NCI-H510A (cell line): ENCODE results near the gene NUTM1.
"Not testable (repeated sequence)": the region's sequence is repeated elsewhere in the genome, so short reads cannot be mapped to it uniquely, and the experiment has no call there.

Experiments used
- DNase-seq: peaks from one replicate; lab custom pipeline; 2025; lab: John Stamatoyannopoulos, UW

The NUTM1 gene

DNA sequence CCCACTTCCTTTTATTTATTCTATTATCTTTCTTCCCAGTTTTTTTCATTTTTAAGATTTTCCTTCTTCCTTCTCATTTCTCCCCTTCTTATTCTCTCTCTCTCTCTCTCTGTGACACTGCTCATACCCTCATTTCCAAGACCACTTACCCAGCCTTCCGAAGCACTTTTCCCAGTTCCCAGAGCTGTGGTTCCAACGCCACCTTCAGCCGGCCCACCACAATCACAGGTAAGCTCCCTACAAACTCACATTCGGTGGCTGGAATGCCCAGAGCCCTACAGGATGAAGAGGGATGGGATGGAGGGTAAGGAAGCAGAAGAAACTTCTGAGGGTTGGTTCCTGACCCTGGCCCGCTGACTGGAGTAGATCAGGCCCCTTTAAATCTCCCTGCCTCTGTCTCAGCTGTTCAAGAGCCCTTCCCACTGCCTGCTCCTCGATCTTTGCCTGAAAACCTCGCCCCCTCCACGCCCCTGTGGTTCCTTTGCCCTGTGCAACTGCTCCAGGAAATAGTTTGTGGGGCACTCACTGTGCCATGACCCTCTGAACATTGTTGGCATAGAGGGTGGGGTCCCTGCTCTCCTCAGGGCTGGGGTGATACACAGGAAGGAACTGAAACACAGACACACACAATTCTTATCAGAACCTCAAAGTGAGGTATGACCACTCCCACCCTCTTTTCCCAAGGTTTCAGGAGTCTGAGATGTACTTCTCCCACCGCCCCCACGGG, 19.1 kb downstream of the NUTM1 start:
- DNase-seq: no peak

DNA sequence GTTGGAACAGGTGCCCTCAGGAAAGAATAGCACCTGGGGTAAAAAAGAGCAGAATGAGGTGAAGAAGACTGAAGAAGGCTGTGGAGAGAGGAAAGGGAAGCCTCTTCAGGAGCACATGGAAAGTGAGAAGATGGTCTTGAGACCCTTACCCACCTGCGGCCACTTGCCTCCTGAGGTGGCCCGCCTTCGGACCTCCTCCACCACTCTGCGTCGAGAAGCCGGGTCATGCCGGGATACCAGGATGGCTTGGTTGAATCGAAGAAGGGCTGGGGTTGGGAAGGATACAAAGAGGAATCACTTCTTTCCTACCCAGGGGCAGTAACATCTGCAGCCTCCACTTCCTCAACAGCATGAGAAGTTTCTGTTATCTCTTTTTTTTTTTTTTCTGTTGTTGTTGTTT, 20.9 kb downstream of the NUTM1 start:
- no peak for DNase-seq

DNA sequence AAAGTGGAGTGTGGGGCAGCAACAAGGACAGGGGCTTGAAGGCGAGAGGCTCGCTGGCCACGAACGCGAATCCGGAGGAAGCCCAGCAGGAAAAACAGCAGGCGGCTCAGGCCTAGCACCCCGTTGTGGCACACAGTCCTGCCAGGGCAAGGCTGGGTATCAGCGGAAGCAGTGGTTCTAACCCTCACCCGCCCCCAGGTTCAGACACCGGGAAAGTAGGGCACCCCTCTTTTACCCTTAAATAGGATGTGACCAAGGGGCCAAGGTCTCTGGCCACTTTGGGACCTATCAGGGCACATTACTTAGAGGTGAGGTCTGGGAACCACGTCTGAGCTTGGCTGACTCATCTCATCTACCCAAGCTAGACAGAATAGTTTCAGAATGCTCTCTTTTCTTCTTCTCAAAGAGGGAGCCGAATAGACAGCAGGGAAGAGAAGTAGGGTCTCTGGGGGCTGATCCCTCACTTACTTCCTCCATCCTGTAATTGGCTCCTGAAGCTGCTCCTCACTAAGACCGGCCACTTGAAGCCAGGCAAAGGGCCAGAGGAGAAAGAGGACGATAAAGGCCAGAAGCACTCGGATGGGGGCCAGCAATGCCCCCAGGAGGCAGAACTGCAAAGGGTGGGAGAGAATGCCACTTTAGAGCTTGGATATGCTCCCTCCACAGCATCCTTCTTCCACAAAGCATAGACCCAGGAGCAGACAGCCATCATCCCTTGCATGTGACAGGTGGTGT, 22.1 kb downstream of the NUTM1 start:
- no peak for DNase-seq

DNA sequence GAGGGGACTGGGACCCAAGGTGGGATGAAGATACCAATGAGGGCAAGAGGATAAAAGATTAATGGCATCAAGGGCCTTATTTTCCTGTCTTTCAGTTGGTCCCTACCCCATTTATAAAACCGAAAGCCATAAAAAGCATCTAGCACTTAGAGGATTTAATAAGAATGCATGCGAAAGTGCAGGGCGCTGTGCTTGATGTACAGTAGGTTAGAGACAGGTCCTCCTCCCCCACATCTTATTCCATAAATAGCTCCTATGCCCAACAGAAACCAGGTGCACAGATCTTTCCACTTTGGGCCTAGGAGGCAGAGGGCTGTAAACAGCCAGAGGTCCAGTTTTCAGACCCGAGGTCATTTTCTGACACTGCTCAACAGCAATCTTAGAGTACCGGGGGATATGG, 22.7 kb downstream of the NUTM1 start:
- DNase-seq: no peak

DNA sequence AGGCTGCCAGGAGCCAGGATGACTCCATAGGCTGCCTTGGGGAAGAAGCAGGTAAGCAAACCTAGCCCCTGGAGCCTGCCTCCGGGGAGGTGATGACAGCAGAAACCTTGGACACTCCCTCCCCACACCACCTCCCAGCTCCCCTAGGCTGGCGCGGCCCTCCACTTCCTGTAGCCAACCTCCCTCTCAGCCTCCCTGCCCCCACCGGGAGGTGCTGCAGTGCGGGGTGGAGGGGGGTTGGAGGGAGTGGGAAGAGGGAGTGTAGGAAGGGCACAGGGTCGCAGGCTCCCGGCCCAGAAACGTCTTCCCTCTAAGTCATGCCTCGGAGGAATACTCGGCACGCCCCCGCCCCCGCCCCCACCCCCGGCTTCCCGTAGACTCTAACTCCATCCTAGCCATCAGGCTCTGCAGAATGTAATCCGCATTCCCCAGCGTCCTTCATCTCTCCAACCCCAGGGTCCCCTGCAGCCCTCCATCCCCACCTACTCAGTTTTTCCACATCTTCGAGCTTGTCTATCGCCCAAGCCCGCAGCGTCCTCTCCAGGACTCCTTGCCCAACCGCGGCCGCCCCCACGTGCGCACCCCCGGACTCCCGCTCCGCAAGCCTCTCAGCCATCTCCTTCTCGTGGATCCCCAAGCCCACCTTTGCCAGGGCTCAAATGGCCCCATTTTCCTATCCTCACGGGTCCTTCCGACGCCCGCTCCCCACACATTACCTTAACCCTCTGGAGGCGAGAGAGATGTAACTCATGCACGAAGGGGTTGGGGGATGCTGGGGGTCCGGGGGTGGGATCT, 23.4 kb downstream of the NUTM1 start:
- DNase-seq: peak; percentile 59

DNA sequence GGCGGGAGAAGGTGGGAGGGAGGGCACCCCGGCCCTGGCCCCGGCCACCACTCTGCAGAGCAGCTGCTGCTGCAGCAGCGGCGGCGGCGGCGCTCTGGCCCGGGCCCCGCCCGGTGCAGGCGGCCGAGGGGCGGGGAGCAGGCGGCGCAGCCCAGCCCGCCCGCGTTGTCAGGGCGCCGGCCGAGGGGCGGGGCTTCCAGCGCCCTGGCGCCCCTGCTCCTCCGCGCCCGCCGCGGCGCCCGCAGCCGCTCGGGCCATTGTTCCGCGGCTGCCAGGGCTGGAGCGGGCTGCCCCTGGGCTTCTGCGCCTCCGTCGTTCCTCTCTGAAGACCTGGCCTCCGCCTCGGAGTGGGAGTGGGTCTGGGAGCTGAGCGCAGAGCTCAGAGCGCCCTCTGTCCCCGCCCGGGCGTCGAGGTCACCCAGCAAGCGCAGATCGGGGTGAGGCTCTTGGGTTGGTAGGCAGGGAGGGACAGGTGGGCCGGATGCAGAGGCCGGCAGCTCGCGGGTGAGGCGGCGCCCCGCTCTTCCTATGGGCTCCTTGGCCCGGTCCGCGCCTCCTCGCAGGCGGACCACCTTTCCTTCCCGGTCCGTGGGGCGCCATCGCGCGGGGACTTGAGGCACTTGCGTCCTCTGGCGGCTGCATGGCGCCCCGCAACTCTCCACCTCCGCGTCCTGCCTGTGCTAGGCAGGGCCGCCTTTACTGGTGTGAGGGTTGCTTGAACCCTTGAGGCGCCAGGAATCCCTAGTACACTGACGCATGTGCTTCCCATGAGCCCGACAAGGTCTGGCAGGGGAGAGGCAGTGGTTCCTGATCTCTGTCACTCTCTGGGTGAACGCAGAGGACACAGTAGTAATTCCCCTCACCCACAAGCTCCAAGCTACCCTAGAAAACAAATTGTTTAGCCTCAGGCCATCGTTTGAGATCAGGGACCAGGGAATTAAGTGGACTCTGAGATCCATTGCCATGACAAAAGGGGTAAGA, 24.3 kb downstream of the NUTM1 start, which contains the start of gene LPCAT4:
Gene LPCAT4 (minus strand): TSS at position 96 of the 981 bp plus-strand sequence. CDS start 96 bp downstream, outside the sequence.
- peak; percentile 76 for DNase-seq

DNA sequence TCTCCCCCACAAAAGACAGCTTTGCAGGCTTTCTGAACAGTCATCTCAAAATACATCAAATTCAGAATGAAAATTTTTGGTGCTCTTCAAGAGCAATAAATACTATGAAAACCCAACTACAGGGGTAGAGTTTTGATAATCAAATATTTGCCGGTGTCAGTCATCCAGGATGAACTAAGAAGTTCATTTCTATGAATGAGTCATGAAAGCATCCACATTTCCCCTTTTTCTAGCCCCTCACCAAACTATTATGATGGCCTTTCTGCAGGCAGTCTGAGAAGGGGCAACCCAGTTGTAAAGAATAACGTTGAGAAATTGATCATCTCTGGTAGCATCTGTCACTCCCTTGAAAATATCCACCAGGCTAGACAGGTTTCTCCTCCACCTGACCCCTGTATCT, 27.0 kb downstream of the NUTM1 start:
- no peak for DNase-seq

DNA sequence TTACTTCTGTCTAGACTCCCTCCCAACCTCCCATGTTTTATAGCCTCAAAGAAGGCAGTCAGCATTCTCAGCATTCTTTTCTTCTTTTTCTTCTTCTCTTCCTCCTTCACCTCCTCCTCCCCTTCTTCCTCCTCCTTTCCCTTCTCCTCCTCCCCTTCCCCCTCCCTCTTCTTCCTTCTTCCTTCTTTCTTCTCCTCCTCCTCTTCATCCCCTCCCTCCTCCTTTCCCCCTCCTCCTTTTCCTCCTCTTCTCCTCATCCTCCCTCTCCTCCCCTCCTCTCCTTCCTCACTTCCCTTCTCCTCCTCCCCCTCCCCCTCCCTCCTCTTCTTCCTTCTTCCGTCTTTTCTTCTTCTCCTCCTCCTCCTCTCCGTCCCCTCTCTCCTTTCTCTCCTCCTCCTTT, 27.5 kb downstream of the NUTM1 start:
- DNase-seq: no peak

DNA sequence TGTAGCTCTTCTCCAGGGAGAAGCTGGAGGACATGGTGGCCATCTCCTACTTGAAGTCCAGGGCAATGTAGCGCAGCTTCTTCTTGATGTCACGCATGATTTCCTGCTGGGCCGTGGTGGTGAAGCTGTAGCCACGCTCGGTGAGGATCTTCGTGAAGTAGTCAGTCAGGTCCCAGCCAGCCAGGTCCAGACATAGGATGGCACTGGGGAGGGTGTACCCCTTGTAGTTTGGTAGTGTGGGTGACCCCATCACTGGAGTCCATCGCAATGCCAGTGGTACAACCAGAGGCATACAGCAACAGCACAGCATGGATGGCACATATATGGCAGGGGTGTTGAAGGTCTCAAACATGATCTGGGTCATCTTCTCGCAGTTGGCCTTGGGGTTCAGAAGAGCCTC, 30.8 kb downstream of the NUTM1 start:
- no peak for DNase-seq

DNA sequence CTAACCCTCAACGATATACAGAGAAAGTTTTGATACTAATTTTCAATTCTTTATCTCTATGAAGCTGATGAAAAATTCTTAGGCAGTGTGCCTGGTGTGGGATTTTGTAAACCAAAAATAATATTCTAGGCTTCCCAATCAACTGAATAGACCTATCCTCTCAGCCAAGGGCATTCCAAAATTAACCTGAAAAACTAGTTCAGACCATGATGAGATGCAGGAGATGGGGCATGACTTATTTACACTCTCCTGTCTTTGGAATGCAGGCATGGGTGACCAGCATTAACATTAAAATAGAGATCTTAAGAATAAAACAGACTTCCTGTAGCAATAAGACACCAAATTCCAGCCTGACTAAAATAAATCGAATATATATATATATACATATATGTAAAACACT, 31.7 kb downstream of the NUTM1 start:
- DNase-seq: no peak

DNA sequence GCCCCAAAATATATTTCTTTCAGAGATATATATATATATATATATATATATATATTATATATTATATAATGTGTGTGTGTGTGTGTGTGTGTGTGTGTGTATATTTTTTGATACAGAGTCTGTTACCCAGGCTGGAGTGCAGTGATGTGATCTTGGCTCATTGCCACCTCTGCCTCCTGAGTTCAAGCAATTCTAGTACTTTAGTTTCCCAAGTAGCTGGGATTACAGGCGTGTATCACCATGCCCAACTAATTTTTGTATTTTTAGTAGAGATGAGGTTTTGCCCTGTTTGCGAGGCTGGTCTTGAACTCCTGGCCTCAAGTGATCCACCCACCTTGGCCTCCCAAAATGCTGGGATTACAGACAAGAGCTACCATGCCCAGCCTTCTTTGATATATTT, 32.4 kb downstream of the NUTM1 start:
- DNase-seq: not testable (repeated sequence)

DNA sequence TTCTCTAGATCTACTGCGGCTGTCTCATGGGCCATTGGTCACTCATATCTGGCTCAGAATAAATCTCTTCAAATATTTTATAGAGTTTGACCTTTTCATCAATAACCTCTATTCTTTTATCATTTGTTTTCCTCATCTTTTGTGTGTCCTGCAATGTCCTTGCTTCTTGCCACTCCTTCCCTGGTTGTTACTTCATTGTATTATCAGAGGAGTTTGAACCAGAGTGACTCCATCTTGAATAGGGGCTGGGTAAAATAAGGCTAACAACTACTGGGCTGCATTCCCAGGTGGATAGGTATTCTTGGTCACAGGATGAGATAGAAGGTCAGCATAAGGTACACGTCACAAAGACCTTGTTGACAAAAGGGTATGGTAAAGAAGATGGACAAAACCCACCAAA, 33.7 kb downstream of the NUTM1 start:
- no peak for DNase-seq

DNA sequence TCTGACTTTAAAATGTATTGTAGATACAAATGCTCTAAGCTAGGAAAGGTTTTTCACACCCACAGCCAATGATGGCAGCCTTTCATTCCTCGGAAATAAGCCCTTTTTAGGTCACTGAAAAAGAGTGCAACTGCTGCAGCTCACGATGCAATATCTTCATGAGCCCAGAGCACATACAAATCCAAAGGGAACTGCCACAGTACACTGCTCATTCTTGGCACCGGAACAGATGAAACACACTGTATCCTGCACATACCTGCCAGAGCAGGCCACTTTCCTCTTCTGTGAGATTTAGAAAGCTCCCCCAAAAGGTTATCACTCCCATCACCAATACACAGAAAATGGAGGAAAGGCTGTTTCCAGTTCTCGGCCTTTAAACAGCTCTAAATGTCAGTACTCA, 37.4 kb downstream of the NUTM1 start:
- DNase-seq: not testable (repeated sequence)

DNA sequence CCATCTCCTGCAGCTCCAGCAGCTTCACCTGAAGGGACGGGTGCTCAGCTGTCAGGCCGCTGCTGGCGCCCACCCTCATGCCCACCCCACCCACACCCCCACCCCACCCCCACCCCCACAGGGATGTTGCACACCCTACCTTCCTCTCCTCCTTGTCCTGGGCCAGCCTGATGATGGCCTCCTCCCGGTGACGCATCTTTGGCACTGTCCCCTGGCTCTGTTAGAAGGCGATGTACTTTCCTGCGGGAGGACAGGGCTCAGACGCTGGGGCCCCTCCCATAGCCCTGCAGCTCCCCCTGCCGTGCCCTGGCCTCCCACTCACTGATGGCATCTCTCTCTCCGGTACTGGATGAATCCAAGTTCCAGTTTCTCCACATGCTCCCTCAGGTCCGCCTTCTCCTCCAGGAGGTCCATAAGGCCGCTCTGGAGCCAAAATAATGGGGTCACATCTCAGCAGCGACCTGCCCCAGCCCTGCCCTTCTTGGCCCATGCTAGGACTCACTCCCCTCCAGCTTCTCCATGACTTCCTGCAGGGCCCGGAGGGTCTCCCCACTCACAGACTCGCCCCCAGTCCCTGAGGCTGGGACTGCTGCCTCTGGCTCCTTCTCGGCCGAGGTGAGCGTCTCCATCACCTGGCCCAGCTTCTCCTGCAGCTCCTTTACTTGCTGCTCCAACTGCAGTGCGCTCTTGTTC, 38.9 kb downstream of the NUTM1 start:
- not testable (repeated sequence) for DNase-seq

DNA sequence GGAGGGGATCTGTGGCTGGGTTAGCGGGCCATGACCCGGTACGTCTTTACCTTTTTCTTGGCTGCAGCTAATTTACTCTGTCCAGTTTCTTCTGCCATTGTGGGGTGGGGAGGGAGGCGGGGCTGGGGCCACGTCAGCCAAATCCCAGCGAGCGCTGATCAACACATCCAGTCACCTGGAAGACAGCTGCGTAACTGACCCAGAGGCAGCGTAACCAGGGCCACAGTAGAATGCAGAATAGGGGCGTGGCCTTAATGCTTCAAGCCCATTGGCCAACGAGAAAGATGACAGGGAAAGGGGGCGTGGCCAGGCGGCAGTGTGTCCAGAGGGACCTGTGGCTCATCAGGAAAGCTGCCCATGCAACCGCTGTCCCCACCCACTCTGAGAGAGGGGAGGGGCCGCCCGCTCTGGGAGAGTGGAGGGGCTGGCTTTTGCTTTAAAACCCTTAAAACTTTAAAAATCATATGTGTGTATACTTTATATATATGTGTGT, 46.5 kb downstream of the NUTM1 start:
- DNase-seq: not testable (repeated sequence)

DNA sequence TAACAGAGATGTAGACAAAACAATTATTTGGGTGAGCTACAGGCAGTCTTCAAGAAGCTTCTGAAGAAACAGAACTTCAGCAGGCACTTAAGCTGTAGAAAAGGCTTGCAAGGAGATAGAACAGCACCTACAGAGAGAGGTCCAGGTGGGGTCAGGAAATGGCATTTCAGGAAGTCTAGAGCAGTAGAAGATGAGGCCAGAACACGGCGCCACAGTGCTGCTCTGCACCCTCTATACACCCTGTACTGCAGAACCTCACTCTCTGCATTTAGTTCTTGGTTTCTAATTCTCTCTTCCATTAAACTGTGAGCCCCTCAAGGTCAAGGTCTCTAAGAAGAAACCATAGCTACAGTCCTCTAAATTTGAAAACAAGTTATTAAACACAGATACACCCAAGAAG, 49.9 kb downstream of the NUTM1 start:
- DNase-seq: not testable (repeated sequence)

DNA sequence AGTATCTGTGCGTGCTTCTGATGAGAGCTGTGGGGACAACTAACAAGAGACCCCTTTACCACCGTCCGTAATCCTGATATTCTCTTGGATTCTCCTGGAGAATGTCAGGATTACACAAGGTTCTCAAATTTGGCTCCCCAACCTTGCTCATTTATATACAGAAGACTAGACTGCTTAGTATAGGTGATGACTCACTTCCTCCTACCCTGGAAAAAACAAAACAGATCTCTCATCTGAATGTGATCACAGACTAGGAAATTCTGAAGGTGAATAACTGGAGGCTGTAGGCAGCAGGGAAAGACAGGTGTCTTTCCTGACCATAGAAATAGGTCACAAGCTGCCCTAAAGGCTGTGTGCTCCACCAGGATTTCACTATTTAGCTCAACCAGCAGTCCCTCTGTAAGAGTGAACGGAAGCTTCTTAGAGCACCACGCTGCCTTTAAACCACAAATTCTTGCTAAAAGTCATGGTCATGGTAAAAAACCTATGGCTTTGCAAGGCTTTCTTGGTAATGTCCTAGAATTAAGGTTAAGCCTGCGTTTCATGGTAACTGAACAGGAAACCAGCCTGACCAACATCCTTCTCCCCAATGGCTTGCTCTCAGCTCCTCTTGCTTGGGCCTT, 54.6 kb downstream of the NUTM1 start:
- DNase-seq: not testable (repeated sequence)

DNA sequence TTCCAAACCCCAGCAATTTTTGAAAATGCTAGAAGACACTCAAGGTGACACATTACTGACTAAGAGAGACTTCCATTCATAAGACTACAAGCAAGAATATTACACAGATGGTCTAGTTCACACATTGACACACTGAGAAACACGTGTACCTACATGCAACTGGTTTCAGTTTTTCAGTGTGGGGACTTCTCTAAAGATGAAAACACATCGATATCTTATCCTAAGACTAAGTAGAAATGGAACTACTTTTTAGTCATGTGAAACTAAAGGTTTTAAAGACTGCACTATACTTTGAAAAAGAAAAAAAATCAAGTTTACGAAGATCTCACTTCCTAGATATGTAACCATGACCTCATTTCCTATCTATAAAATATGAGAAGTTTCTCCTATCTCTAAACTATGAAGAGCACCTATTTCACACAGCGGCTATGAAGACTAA, 60.1 kb downstream of the NUTM1 start:
- not testable (repeated sequence) for DNase-seq

DNA sequence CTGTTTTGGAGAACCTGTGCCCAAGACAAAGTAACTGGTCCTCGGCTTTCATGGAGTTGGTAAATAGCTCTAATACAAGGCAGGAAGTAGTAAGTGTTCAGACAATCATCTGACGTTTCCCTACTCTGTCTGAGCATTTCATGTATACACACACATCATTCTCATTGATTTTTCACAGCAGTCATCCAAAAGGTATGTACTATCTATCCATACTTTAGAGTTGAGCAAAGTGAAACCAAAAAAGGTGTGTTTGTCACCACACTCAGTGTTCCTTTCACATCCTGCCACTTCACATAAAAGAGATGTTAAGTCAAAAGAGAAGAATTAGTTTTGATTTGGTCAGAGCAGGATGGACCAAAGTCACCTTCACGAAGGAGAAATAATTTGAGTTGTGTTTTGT, 60.8 kb downstream of the NUTM1 start:
- not testable (repeated sequence) for DNase-seq
